ENCODE data around the gene PPP2R1B.

PPP2R1B gene

DNA sequence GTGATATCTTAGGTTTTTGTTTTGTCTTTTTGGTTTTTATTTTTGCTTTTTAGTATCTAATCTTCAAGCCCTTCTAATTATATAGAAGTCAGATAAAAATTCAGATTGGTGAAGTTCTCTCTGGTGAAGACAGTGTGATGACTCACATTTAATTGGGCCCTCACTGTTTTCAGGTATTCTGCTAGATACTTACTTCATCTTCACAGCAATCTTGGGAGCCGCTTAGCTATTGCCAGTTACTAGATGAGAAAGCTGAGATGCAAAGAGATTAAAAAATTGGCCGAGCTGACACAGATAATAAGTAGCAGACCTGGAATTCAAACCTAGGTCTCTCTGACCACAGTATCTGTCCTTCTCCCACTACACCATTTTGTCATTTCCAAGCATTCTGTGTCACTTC lies 75.0 kb downstream of the PPP2R1B start:
- DNase-seq, result no peak

GRCh38 chr11:111688013-111688412 lies 78.2 kb downstream of the PPP2R1B start:
- DNase-seq, result no peak

- no peak for DNase-seq
Measured at GRCh38 chr11:111684251-111684650, 81.9 kb downstream of the PPP2R1B start.

DNA sequence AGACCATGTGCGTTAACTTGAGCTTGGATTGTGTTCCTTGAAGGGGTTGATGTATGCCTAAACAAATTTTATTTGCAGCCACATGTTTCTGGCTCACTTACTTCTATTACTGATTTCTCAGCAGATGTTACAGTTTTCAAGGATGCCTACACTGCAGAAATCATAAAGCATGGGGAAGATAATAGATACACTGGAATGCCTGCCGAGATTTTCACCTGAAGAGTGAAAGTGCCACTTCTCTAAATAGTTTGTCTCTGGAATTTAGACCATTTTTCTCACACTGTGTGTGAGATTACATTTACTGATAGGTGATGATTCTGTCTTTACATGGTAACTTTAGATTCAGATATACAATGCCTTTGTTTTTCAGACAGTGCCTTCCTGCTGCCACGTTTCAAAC lies 82.4 kb downstream of the PPP2R1B start:
- DNase-seq, result no peak

DNA sequence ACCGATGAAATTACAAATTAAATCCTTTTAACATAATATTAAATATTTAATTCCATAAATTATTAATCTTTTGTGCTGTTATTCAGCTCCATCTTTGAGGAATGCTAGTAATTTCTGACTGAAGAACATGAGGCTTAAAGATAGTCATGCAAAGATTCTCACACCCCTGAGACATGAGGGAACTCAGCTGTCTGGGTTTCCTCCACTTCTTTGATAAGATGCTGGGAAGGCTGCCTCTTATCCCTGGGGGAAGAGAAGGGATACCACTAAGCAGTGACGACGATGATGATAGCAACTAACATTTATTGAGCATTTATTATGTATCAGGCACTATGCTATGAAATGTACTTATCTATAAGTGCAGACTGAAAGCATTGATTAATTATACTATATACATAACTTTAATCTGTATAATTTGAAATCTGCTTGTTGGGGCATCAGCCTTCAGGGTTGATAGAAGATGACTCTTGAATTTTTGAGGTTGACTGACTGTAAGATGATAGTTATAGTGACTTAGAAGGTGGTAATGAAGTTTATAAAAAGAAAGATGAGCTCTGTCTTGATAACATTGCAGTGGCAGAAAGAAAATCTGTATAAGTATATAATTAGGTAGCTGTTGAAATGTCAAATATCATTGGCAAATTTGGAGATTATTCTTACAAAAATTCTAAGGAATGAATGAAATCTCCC lies 85.6 kb downstream of the PPP2R1B start:
- DNase-seq, result no peak
